ENCODE data around the gene LRFN2.

- no peak for TF ChIP-seq CTCF (IDR thresholded peaks at IDR 0.05)
- no peak for TF ChIP-seq POLR2A (IDR thresholded peaks at IDR 0.05)
These were observed 1.3 kb upstream of the LRFN2 start for GRCh38 chr6:40588480-40588879.

Data from prostate gland (tissue), 2 donors.